NCI-H82 treated with DMSO at 0.1 percent for 48 hours (cell line): Measurements from ENCODE around the gene ADGRB2.

ENCODE experiments used
- DNase-seq: peaks from one replicate; lab custom pipeline; 2025; ENCODE audit not compliant: unreplicated experiment; lab: John Stamatoyannopoulos, UW

Gene ADGRB2

GRCh38 chr1:31685795-31686194 lies 78.3 kb downstream of the ADGRB2 start:
- no peak for DNase-seq

- DNase-seq, result no peak
These were observed 80.1 kb downstream of the ADGRB2 start for GRCh38 chr1:31683997-31684396.

- DNase-seq, result no peak
These were observed 82.7 kb downstream of the ADGRB2 start for GRCh38 chr1:31681415-31681814.

GRCh38 chr1:31679676-31680230 lies 84.4 kb downstream of the ADGRB2 start:
- no peak for DNase-seq

- no peak for DNase-seq
These were observed 85.0 kb downstream of the ADGRB2 start for GRCh38 chr1:31679091-31679490.

GRCh38 chr1:31678681-31679080 lies 85.5 kb downstream of the ADGRB2 start:
- DNase-seq, result no peak

GRCh38 chr1:31677949-31678348 lies 86.2 kb downstream of the ADGRB2 start:
- no peak for DNase-seq

- DNase-seq, result no peak
These were observed 86.7 kb downstream of the ADGRB2 start for GRCh38 chr1:31677401-31677800.
